Astrocyte (in vitro differentiated cells and primary cell): Measurements from ENCODE around the gene PIGW. TPM values are rescaled to one million over a fixed set of nuclear protein-coding genes. Genes with fewer than 3 reads are reported as not detected.
A peak's percentile ranks its signal among the peaks of the same experiment; 100 is the strongest.

Experiments
- DNase-seq: peaks from one replicate; pipeline ENCODE4 v3.0.0-alpha.2; 2010; ENCODE audit warnings: low read depth
- FAIRE-seq: peaks from 2 replicates; lab custom pipeline; 2011; peaks lifted over from hg19 to GRCh38; lab: Jason Lieb, UNC
- H2AFZ ChIP-seq: 2 replicates; pipeline ENCODE4 v1.6.0; 2012; ENCODE audit warnings: low read depth, low read length, inconsistent platforms
- H3K27ac ChIP-seq: 2 replicates; pipeline ENCODE4 v1.5.1; 2011; ENCODE audit warnings: low read depth, low read length, inconsistent platforms
- H3K27me3 ChIP-seq: 2 replicates; pipeline ENCODE4 v1.6.0; 2011; ENCODE audit warnings: low read length, inconsistent platforms; ENCODE audit not compliant: insufficient read depth
- H3K36me3 ChIP-seq: 2 replicates; pipeline ENCODE4 v1.5.1; 2011; ENCODE audit warnings: low read length, inconsistent platforms; ENCODE audit not compliant: insufficient read depth
- H3K4me1 ChIP-seq: 2 replicates; pipeline ENCODE4 v1.5.1; 2011; ENCODE audit warnings: low read length, inconsistent platforms; ENCODE audit not compliant: insufficient read depth
- H3K4me2 ChIP-seq: 2 replicates; pipeline ENCODE4 v1.6.0; 2012; ENCODE audit warnings: low read length, inconsistent platforms
- H3K4me3 ChIP-seq: 2 replicates; pipeline ENCODE4 v1.5.1; 2011; ENCODE audit warnings: low read depth, mild to moderate bottlenecking, low read length, inconsistent platforms; ENCODE audit not compliant: insufficient read depth
- H3K79me2 ChIP-seq: 2 replicates; pipeline ENCODE4 v1.6.0; 2012; ENCODE audit warnings: mild to moderate bottlenecking, low read length, inconsistent platforms; ENCODE audit not compliant: insufficient read depth
- H3K9ac ChIP-seq: 2 replicates; pipeline ENCODE4 v1.6.0; 2012; ENCODE audit warnings: mild to moderate bottlenecking, low read length, inconsistent platforms
- H3K9me3 ChIP-seq: 2 replicates; pipeline ENCODE4 v1.5.1; 2012; ENCODE audit warnings: low read depth, mild to moderate bottlenecking, low read length, inconsistent platforms; ENCODE audit not compliant: insufficient read depth
- H4K20me1 ChIP-seq: 2 replicates; pipeline ENCODE4 v1.6.0; 2012; ENCODE audit warnings: low read length, inconsistent platforms; ENCODE audit not compliant: insufficient read depth
- H3K27ac Mint-ChIP-seq: one replicate; pipeline ENCODE4 v1.8.0; 2021; ENCODE audit warnings: mild to moderate bottlenecking, mixed read lengths; ENCODE audit not compliant: unreplicated experiment
- H3K27me3 Mint-ChIP-seq: one replicate; pipeline ENCODE4 v1.8.0; 2021; ENCODE audit warnings: low read depth, mixed read lengths; ENCODE audit not compliant: unreplicated experiment
- H3K36me3 Mint-ChIP-seq: one replicate; pipeline ENCODE4 v1.8.0; 2021; ENCODE audit warnings: low read depth, mixed read lengths; ENCODE audit not compliant: unreplicated experiment
- H3K4me1 Mint-ChIP-seq: one replicate; pipeline ENCODE4 v1.8.0; 2021; ENCODE audit warnings: low read depth, mixed read lengths; ENCODE audit not compliant: unreplicated experiment
- H3K4me3 Mint-ChIP-seq: one replicate; pipeline ENCODE4 v1.8.0; 2021; ENCODE audit warnings: mild to moderate bottlenecking, moderate library complexity, mixed read lengths; ENCODE audit not compliant: unreplicated experiment
- H3K9me3 Mint-ChIP-seq: one replicate; pipeline ENCODE4 v1.8.0; 2021; ENCODE audit warnings: mild to moderate bottlenecking, mixed read lengths; ENCODE audit not compliant: unreplicated experiment
- CTCF ChIP-seq: IDR thresholded peaks from 2 replicates; pipeline ENCODE4 v1.5.1; 2011; ENCODE audit warnings: low read depth, mild to moderate bottlenecking, inconsistent platforms, low read length, moderate library complexity; ENCODE audit not compliant: insufficient read depth
- EZH2 ChIP-seq: IDR thresholded peaks from 2 replicates; pipeline ENCODE4 v1.6.1; 2012; ENCODE audit warnings: mild to moderate bottlenecking, low read length, inconsistent platforms; ENCODE audit not compliant: insufficient read depth
- total RNA-seq: library from RNA; stranded (reverse); gene quantifications from 2 replicates; pipeline ENCODE4 v1.2.1, GENCODE V29; 2021

The PIGW gene
- total RNA-seq, 1 donor from 2014 or later: 8.4 TPM

DNA sequence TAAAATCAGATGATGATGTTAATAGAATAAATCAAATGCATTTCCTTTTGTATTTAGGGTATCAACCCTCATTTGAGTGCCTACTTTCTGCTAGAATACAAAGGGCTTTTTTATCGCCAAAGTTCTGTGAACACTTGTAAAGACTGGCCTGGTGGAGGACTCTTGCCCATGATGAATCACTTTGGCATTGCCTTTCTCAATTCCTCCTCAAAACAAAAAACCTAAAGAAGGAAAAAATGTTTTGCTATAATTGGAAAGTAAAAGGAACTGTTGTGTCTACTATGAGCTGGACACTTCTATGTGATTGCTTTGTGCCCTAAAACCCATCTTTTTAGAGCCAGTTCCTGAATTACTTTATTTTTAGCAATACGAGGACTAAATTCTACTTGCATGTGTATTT, 43.9 kb downstream of the PIGW start:
- Histone ChIP-seq H3K27me3 (no peaks in the 10 kb centered on the region), H3K4me2 (no peak overlapping the region), H3K9me3 (no peaks in the 10 kb centered on the region), H3K79me2 (peaks cover 48% of the 10 kb centered on the region), H3K27ac (no peak overlapping the region), H3K9ac (no peak overlapping the region), H3K36me3 (peaks cover 29% of the 10 kb centered on the region), H3K4me3 (no peak overlapping the region), H3K4me1 (no peaks in the 10 kb centered on the region), H2AFZ (no peak overlapping the region), H4K20me1 (peaks cover 56% of the 10 kb centered on the region)
- peak overlapping the region; percentile 20 for H3K4me3 Mint-ChIP-seq
- DNase-seq (peak; percentile 39), FAIRE-seq (no peak)
- no peak overlapping the region for H3K27ac Mint-ChIP-seq
- H3K9me3 Mint-ChIP-seq: no peaks in the 10 kb centered on the region
- peaks cover 17% of the 10 kb centered on the region for H3K36me3 Mint-ChIP-seq
- H3K4me1 Mint-ChIP-seq: peaks cover 15% of the 10 kb centered on the region
- no peaks in the 10 kb centered on the region for H3K27me3 Mint-ChIP-seq
- TF ChIP-seq EZH2: no peak
- no peak for TF ChIP-seq CTCF

GRCh38 chr17:36583787-36584186, 49.0 kb downstream of the PIGW start:
- peaks cover 42% of the 10 kb centered on the region for H3K36me3 ChIP-seq
- H3K4me3 ChIP-seq: no peak overlapping the region
- no peak overlapping the region for H3K4me3 Mint-ChIP-seq
- H3K9me3 ChIP-seq: no peaks in the 10 kb centered on the region
- H3K9me3 Mint-ChIP-seq: no peaks in the 10 kb centered on the region
- H3K79me2 ChIP-seq: peaks cover 19% of the 10 kb centered on the region
- H3K4me1 ChIP-seq: no peaks in the 10 kb centered on the region
- H3K27me3 Mint-ChIP-seq: no peaks in the 10 kb centered on the region
- H3K27ac ChIP-seq: no peak overlapping the region
- H3K4me1 Mint-ChIP-seq: peaks cover 8% of the 10 kb centered on the region
- H3K27me3 ChIP-seq: no peaks in the 10 kb centered on the region
- no peak overlapping the region for H3K4me2 ChIP-seq
- FAIRE-seq: no peak
- peaks cover 40% of the 10 kb centered on the region for H4K20me1 ChIP-seq
- no peak overlapping the region for H3K27ac Mint-ChIP-seq
- no peak for TF ChIP-seq CTCF
- no peak for TF ChIP-seq EZH2
- DNase-seq: no peak
- no peak overlapping the region for H2AFZ ChIP-seq
- no peak overlapping the region for H3K9ac ChIP-seq
- peaks cover 16% of the 10 kb centered on the region for H3K36me3 Mint-ChIP-seq

- Histone ChIP-seq H3K4me1 (no peaks in the 10 kb centered on the region), H3K4me3 (no peak overlapping the region), H3K4me2 (no peak overlapping the region), H2AFZ (no peak overlapping the region), H3K27me3 (no peaks in the 10 kb centered on the region), H4K20me1 (peaks cover 49% of the 10 kb centered on the region), H3K9ac (no peak overlapping the region), H3K9me3 (no peaks in the 10 kb centered on the region), H3K36me3 (peaks cover 43% of the 10 kb centered on the region), H3K27ac (no peak overlapping the region), H3K79me2 (peaks cover 13% of the 10 kb centered on the region)
- Mint-ChIP-seq H3K9me3 (no peaks in the 10 kb centered on the region), H3K27me3 (no peaks in the 10 kb centered on the region), H3K4me3 (no peak overlapping the region), H3K36me3 (peaks cover 12% of the 10 kb centered on the region), H3K4me1 (no peaks in the 10 kb centered on the region), H3K27ac (no peak overlapping the region)
- TF ChIP-seq EZH2 (no peak), CTCF (no peak)
- DNase-seq (no peak), FAIRE-seq (no peak)
These were observed 51.4 kb downstream of the PIGW start for GRCh38 chr17:36586138-36586537.

Other genes starting within 250 kb of the PIGW start
- gene TBC1D3G, start 211.1 kb upstream of the PIGW start, total RNA-seq: not detected in 2 replicates
- gene TBC1D3H, start 146.6 kb upstream of the PIGW start, total RNA-seq: not detected in 2 replicates
- gene ZNHIT3, start 48.3 kb upstream of the PIGW start, total RNA-seq: 26.4 and 29.4 TPM in 2 replicates
- gene MYO19, start 119 bp upstream of the PIGW start, total RNA-seq: 41.0 and 42.9 TPM in 2 replicates
- 80.0 and 80.8 TPM in 2 replicates for gene GGNBP2, start 9.9 kb downstream of the PIGW start, total RNA-seq
- 7.1 and 8.8 TPM in 2 replicates for gene DHRS11, start 56.9 kb downstream of the PIGW start, total RNA-seq
- 3.1 and 4.8 TPM in 2 replicates for gene MRM1, start 66.6 kb downstream of the PIGW start, total RNA-seq